H1 (cell line): Measurements from ENCODE around the gene OR5B21. TPM values are rescaled to one million over a fixed set of nuclear protein-coding genes. Genes with fewer than 3 reads are reported as not detected.

Source experiments
- BCL11A ChIP-seq, 2 experiments: IDR thresholded peaks; one replicate each; pipeline ENCODE4 v1.6.1; 2011; ENCODE audit warnings: low read depth in 2 of 2, low read length in 2 of 2, mild to moderate bottlenecking in 2 of 2
- CTBP2 ChIP-seq: IDR thresholded peaks from 2 replicates; pipeline ENCODE4 v1.7.0; 2011; ENCODE audit warnings: borderline replicate concordance, mild to moderate bottlenecking, moderate library complexity, mixed read lengths, low read length; ENCODE audit not compliant: insufficient read depth, insufficient read length
- HDAC2 ChIP-seq, 2 experiments: fragments of 300-600 bp in 1 of 2; sonication (generic) in 1 of 2; IDR thresholded peaks; 2 replicates each; pipeline ENCODE4 v1.6.1; 2011 to 2012; ENCODE audit warnings: low read depth in 2 of 2, low read length in 2 of 2, mild to moderate bottlenecking in 2 of 2, moderate library complexity in 2 of 2, borderline replicate concordance in 1 of 2, inconsistent platforms in 1 of 2
- JUND ChIP-seq: IDR thresholded peaks from 2 replicates; pipeline ENCODE4 v1.6.1; 2011; ENCODE audit warnings: mild to moderate bottlenecking, improper control_type of control experiment, low read length
- KDM4A ChIP-seq: IDR thresholded peaks from one replicate; pipeline ENCODE4 v1.7.1; 2012; ENCODE audit warnings: low read depth, mild to moderate bottlenecking, moderate library complexity, low read length, inconsistent platforms; ENCODE audit not compliant: severe bottlenecking
- NRF1 ChIP-seq: IDR thresholded peaks from 2 replicates; pipeline ENCODE4 v1.6.1; 2011; ENCODE audit warnings: mild to moderate bottlenecking, low read depth, low read length, improper control_type of control experiment
- RNF2 ChIP-seq: fragments of 200-900, 300-1000 bp; sonication (generic); IDR thresholded peaks from 2 replicates; pipeline ENCODE4 v1.7.1; 2016; ENCODE audit warnings: borderline replicate concordance, low read depth, mild to moderate bottlenecking, antibody characterized with exemption, low read length; ENCODE audit not compliant: poor library complexity, severe bottlenecking; ENCODE audit errors: missing control alignments
- SUZ12 ChIP-seq: fragments of 200-600 bp; sonication (generic); IDR thresholded peaks from 2 replicates; pipeline ENCODE4 v1.6.1; 2012; ENCODE audit warnings: mild to moderate bottlenecking, inconsistent platforms, low read length, moderate library complexity, mixed read lengths
- polyA plus RNA-seq, 7 experiments: library from polyadenylated mRNA; depleted of rRNA in 3 of 7; stranded (reverse) in 5 of 7; unstranded in 2 of 7; fragments of >200 nt in 5 of 7; fragments of 200-250 nt in 2 of 7; gene quantifications; 1 replicate in 5 of 7; 2 replicates in 1 of 7; 4 replicates in 1 of 7; pipeline versions ENCODE4 v1.2.1 to v1.2.3, GENCODE V29; 2011 to 2013; ENCODE audit warnings: missing spikeins in 2 of 7, mixed read lengths in 2 of 7
- total RNA-seq: library from RNA; stranded (reverse); fragmentation: NEBNext Ultra II Directional; extraction: Animal tissue kit (Norgen Biotek cat#: 25700); gene quantifications from 2 replicates; pipeline ENCODE4 v1.2.1, GENCODE V29; 2021

Gene OR5B21
- total and polyA plus RNA-seq, 2 of the 8 experiments (the other 6 are each of a cell fraction or from before 2014, with no cell fraction given) = not detected

- no peak for TF ChIP-seq BCL11A (IDR thresholded peaks at IDR 0.05; ENCODE audit: low read depth in 2 of 2, low read length in 2 of 2)
- TF ChIP-seq HDAC2 (IDR thresholded peaks at IDR 0.05; ENCODE audit: borderline replicate concordance in 1 of 2, low read depth in 2 of 2, low read length in 2 of 2) = no peak
- TF ChIP-seq SUZ12 = no peak
- TF ChIP-seq KDM4A = no peak
- TF ChIP-seq CTBP2 = no peak
- no peak for TF ChIP-seq RNF2
- no peak for TF ChIP-seq JUND
- TF ChIP-seq NRF1 = no peak
- TF ChIP-seq, all 59 proteins: peak for 0
Observed at GRCh38 chr11:58508814-58509213, 909 bp upstream of the OR5B21 start (continued).
